CD4-positive, alpha-beta T cell treated with Interleukin-15 for 1 hour (primary cell): ENCODE data around the gene GLTPD2.

Experiments
- DNase-seq: peaks from one replicate; pipeline ENCODE4 v3.0.0-alpha.2; 2020

The GLTPD2 gene

DNA sequence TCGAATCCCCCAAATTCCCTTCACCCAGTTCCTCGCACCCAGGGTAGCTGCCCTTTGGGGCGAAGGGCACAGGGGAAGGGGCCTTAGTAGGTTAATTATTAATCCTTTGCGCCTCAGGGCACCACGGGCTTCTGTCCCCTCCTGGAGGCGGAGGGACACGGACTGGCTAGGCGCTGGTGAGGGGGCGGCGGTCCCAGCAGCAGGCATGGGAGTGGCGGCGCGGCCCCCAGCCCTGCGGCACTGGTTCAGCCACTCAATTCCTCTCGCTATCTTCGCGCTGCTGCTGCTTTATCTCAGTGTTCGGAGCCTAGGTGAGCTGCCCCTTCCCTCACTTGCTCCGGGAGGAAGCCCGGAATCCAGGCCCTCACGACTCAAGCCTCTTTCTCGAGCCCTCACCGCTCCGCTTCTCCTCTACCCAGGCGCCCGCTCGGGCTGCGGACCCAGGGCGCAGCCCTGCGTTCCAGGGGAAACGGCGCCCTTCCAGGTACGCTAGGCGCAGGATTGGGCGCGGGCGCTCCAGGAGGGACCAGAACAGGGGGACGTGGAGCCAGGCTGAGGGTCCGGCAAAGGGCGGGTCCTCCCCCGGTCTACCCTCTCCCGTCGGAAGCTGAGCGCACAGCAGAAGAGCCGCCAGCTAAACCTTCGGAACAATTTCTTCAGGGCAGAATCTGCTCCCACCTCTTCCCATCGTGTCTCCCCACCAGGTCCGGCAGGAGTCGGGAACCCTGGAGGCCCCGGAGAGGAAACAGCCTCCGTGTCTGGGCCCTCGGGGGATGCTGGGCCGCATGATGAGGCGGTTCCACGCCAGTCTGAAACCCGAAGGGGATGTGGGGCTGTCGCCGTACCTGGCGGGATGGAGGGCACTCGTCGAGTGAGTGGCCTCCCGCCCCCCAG is at the start of gene GLTPD2:
Gene GLTPD2 (plus strand): TSS at position 158 of the 894 bp plus-strand sequence. CDS start 48 bp downstream, at position 206.
- no peak for DNase-seq

DNA sequence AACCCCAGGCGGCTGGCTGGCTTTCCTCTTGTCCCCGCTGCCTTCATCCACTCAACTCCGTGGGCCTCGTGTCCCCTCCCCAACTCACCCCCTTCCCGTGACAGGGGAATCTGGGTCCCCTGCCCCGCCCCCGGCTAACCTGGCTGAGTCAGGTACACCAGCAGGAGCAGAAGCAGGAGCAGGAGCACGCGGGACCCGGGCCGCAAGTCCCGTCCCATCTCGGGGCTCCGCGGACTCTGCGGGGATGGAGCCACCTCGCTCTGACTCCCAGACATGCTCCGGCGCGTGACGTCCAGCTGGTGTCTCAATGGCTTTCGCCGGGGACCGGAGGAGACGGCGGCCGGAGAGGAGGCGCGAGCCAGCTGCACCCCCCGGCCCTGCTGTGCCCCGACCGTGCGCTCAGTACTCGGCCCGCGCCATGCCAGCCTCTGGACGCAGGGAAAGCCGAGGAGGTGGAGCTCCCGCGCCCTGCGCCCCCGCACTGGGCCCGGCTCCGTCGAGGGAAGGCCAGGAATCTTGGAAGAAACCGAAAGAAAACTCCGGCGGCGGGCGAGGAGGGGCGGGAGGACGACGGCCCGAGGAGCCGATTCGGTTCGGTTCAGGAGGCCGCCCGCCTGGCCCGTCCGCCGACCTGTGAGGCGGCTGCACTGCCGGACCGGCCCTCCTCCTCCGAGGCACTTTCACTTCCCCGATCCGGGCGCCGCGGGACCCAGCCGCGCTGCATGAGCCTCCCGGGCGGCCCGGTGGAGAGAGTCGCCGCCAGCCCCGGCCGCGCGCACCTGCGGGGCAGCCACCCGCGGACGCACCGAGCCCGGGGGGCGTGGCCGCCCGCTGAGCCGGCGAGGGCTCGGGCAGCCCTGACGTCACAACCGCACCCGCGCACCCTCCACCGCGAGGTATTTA is 49.4 kb upstream of the GLTPD2 start, which contains the start of the genes CXCL16 and ZMYND15:
Gene CXCL16 (minus strand): TSS at position 807 of the 903 bp plus-strand sequence. CDS start 589 bp downstream, at position 218.
Gene ZMYND15 (plus strand): TSS at position 712 of the 903 bp plus-strand sequence. CDS start 716 bp downstream, outside the sequence.
- DNase-seq = peak; percentile 81

DNA sequence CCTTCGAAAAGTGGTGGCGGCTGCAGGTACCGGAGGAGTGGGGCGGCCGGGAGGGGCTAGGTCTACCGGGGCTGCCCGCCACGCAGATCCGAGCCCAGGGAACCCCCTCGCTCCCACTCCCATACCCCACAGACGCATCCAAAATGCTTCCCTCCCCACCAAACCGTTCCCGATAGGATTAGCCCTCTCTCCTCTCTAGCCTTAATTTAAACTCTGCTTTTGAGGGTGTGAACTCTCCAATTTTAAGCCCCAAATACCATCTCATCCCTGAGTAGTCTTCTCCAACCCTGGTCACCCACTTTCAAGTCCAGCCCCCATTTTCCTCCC is 48.8 kb upstream of the GLTPD2 start:
- no peak for DNase-seq

DNA sequence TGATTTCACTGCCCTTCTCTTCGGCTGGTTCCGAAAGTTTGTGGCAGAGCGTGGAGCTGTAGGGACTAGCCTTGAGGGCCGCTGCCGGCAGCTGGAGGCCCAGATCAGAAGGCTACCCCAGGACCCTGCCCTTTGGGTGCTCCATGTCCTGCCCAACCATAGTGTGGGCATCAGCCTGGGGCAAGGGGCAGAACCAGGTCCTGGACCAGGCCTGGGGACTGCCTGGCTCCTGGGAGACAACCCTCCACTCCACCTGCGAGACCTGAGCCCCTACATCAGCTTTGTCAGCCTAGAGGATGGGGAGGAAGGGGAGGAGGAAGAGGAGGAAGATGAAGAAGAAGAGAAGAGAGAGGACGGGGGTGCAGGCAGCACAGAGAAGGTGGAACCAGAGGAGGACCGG is 48.2 kb upstream of the GLTPD2 start:
- DNase-seq = no peak

DNA sequence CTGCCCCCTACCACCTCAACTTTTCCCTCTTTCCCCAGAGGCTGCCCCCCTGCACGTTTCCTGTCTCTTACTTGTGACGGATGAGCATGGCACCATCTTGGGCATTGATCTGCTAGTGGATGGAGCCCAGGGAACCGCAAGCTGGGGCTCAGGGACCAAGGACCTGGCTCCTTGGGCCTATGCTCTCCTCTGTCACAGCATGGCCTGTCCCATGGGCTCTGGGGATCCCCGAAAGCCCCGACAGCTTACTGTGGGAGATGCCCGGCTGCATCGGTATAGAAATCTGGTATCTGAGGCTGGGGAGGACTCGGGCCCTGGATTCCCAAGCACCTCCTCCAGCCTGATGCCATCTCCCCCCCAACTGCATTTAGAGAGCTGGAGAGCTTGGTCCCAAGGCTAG is 47.2 kb upstream of the GLTPD2 start:
- DNase-seq = no peak

DNA sequence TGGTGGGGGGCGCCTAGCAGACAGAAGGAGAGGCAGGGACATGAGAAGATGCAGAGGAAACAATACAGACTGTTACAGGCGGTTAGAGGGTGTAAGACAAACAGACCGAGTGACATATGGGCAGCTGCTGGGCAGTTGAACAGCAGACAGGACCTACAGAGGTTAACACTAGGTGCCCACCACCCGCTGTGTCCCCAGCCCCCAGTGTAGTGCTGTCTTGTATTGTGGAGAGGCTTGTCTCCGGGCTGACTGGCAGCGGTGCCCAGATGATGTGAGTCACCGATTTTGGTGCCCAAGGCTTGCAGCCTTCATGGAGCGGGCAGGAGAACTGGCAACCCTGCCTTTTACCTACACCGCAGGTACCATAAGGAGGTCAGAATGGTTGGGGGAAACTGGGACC is 46.6 kb upstream of the GLTPD2 start:
- no peak for DNase-seq

DNA sequence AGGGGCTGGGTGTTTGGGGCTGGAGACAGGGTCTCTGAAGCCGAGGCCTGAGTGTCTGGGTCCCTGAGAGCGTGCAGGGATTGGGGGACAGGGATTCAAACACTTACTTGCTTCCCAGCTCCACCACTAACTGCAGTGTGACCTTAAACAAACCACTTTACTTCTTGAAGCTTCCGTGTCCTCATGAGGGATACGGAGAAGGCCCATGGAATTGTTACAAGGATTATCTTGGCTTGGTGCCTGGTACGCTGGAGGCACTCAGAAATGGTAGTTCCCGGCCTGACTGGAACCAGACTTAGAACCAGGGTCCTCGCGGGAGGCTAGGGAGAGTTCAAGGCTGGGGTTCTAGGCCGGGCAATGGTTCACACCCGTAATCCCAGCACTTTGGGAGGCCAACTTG is 46.1 kb upstream of the GLTPD2 start:
- no peak for DNase-seq

DNA sequence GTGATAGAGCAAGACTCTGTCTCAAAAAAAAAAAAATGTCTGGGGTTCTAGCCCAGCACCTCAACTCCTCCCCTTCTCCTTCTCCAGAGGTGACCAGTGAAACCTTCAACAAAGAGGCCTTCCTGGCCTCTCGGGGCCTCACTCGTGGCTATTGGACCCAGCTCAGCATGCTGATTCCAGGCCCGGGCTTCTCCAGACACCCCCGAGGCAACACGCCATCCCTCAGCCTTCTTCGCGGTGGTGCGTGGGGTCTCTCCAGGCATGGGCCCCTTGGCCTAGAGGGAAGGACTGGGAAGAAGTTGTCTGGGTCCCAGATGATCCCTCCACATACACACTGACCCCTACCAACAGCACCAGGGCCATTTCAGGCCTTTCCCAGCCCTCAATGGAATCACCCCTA is 45.5 kb upstream of the GLTPD2 start:
- DNase-seq = no peak

DNA sequence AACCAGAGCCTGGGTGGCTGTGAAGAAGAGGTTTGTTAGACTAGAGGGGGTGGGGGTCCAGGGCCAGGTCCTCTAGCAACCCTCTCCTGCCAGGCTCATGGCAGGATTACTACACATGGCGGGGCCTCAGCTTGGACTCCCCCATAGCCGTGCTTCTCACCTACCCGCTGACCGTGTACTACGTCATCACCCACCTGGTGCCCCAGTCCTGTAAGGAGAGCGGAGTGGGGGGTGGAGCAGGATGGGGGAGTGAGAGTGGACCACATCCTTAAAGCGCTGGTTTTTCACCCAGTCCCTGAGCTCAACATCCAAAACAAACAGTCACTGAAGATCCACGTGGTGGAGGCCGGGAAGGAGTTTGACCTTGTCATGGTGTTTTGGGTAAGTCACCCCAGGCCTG is 44.9 kb upstream of the GLTPD2 start:
- DNase-seq = no peak

DNA sequence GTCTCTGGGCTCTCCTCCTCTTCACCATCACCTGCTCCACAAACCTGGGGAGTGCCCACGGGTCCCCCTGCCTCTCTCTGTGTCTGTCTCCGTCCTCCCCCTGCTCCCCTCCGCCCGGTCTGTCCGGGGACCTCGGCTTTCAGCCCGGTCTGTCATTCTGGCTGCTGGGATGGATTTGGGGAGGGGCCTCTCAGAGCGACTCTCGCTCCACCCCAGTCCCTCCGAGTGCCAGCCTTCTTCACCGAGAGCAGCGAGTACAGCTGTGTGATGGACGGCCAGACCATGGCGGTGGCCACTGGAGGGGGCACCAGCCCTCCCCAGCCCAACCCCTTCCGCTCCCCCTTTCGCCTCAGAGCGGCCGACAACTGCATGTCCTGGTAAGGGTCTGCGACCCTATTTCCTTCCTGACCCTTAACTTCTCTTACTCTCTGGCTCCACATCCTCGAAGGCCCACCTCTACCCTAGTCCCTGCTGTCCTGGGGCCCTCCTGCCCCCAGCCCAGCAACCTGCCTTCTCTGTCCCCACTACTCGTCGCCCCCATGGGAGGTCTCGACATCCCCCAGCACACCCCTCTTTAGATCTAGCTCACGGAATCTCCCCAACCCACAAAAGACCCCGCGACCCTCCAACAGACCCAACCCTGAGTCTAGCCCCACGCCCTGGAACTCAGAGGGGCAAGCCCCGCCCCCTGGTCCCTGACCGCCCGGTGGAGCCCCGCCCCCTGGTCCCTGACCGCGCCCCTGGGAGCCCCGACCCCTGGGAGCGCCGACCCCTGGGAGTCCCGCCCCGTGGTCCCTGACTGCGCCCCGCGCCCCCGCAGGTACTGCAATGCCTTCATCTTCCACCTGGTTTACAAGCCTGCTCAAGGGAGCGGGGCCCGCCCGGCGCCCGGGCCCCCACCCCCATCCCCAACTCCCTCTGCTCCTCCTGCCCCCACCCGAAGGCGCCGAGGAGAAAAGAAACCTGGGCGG is 43.5 kb upstream of the GLTPD2 start:
- no peak for DNase-seq

DNA sequence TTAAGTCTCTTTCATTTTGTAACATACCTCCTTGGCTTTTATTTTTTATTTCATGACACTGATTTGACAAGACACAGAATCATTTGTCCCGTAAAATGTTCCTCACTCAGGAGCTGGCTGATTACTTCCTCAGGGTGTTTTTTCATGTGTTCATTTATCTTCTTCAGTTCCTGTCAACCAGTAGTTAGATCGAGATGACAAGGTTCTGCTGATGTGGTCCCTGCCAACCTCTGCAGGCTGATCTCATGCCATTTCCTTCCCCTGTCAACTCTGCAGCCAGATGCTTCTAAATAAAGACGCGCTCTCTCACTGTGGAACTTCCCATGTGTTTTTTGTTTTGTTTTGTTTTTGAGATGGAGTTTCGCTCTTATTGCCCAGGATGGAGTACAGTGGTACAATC is 40.9 kb upstream of the GLTPD2 start:
- DNase-seq = peak; percentile 64

DNA sequence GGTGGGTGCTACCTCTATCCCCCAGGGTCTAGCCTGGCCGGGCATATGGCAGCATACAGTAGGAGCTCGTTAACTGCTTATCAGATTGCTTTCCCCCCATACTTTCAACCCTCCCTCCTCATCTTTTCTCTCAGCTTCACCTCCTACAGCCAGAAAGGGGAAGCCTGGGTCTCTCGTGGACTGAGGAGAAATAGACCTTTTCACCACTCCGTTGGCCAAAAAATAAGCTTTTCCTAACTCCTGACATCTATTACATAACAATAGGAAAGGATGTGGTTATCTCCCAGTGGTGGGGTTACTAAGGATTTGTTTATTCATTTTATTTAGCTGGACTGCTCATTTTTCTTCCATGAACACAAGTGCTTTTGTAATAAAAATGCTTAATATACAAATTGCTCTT is 40.1 kb upstream of the GLTPD2 start:
- DNase-seq = no peak

DNA sequence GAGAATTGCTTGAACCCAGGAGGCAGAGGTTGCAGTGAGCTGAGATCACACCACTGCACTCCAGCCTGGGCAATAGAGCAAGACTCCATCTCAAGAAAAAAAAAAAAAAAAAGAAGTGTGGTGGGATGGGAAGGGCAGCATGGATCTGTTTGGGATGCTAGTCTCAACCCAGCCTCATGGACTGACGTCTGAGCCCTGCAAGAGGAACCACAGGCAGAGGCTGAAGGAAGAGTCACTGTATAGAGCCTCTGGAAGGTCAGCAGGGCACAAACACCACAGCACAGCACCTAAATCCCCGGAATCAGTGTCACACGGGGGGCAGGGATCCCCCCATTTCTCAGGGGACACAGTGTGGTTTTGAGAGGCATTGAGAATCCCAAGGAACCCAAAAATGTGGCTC is 38.2 kb upstream of the GLTPD2 start:
- no peak for DNase-seq

DNA sequence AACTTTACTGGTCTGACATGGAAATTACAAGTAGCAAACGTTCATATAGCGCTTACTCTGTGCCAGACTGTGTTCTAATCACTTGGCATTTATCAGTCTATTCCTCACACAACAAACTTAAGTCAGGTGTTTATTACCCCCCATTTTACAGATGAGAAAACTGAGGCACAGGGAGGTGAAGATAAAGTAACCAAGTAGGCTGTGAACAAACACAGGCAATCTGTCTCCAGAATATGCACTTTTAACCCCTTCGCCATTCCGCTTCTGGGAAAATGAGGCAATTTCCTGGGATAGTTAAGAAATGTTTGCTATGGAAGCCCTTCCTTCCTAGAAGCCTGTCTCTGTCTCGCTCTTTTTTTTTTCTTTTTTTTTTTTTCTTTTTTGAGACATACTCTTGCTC is 36.8 kb upstream of the GLTPD2 start:
- no peak for DNase-seq

DNA sequence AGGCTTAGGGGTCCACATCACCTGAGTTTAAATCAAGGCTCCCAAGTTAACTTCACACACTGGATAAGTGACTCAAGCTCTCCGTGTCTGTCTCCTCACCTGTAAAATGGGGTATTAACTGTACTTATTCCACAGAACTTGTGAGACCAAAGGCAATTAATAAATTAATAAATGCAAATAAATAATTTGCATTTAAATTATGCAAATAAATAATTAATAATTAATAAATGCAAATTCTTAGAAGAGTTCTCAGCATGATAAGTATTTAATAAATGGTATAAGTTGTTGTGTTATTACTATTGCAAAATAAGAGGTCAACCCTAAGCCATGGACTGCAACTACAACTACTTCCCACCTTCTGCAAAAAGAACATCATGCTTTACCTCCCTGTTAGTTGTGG is 35.4 kb upstream of the GLTPD2 start:
- DNase-seq = no peak

DNA sequence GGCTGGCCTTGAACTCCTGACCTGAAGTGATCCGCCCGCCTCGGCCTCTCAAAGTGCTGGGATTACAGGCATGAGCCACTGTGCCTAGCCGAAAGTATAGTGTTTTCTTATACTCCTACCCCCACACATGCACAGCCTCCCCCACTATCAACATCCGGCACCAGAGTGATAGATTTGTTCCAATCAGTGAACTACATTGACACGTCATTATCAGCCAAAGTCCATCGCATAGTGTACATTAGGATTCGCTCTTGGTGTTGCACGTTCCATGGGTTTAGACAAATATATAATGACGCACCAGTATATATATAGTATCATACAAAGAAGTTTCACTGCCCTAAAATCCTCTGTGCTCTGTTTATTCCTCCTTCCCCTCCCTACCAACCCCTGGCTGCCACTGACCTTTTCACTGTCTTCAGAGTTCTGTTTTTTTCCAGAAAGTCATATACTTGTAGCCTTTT is 29.0 kb upstream of the GLTPD2 start:
- peak; percentile 39 for DNase-seq

DNA sequence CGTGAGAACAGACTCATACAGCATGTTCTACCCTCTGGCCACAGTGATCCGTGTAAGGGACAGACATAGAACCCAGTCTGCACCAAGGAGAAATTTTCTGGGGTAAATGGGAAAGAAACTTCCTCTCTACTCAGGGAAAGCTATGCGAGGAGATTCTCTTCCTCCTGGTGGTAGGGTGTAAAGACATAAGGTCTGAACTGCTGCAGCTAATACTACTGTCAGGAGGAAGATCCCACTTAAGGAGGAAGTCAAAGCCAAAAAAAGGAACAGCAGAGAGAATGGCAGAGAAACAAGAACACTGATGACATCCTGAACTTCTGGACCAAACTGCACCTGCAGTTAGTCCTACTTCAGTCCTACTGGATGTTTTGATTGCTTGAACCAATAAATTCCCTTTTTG is 24.2 kb upstream of the GLTPD2 start:
- DNase-seq = no peak

DNA sequence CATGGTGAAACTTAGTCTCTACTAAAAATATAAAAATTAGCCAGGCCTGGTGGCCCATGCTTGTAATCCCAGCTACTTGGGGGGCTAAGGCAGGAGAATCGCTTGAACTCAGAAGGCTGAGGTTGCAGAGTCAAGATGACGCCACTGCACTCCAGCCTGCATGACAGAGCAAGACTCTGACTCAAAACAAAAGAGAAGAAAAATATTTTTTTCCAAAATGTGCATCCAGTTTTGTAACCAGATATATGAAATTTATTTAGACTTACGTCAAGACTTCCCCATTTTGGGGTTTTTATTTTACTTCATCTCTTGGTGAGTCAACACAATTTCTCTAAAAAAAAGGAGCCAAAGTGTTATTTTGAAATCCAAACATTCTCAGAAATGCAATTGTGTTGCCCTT is 22.6 kb upstream of the GLTPD2 start:
- peak; percentile 67 for DNase-seq

DNA sequence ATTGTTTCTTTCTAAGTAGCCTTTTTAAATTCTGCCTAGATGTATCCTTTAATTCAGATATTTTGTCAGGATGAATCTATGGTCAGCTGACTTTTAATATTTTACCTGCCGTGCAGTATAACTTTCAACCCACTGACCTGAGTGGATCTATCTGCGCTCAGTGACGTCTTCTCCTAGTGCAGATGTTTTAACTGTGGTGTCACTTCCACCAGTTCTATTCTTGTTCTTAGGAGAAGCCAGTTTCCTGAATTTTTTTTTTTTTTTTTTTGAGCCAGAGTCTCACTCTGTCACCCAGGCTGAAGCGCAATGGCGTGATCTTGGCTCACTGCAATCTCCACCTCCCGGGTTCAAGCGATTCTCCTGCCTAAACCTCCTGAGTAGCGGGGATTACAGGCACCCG is 22.0 kb upstream of the GLTPD2 start:
- no peak for DNase-seq

DNA sequence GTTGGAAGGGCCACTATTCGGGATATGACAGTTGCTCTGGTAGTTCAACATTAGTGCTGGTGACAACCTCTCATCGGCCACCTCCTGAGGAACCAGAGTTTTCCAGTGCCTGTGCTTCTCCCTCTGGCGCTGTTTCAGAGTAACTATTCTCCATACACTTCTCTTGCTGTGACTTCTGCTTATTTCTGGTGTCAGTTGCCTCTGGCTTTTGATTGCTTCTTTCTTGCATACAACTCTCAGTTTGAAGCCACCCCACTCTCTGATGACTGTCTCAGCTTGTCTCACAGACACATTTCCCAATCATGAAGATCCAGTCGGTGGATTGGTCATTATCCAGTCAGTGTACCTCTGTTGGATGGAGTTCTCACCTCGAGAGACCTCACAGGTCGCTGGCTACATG is 20.5 kb upstream of the GLTPD2 start:
- peak; percentile 35 for DNase-seq

DNA sequence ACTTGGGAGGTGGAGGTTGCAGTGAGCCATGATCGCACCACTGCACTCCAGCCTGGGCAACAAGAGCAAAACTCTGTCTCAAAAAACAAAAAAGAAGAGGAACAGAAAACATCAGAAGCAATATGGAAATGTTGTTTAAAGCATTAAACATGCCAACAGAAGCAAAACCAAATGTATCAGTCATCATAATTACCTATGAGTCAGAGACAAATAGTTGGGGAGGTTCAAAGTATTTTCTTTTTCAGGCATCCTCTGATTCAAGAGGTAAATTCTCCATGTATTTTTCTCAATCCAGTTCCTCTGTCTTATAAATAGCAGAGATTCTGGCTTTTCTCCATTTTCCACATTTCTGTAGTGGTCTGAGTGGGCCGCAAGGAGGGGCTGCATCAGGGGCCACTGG is 19.1 kb upstream of the GLTPD2 start:
- no peak for DNase-seq

DNA sequence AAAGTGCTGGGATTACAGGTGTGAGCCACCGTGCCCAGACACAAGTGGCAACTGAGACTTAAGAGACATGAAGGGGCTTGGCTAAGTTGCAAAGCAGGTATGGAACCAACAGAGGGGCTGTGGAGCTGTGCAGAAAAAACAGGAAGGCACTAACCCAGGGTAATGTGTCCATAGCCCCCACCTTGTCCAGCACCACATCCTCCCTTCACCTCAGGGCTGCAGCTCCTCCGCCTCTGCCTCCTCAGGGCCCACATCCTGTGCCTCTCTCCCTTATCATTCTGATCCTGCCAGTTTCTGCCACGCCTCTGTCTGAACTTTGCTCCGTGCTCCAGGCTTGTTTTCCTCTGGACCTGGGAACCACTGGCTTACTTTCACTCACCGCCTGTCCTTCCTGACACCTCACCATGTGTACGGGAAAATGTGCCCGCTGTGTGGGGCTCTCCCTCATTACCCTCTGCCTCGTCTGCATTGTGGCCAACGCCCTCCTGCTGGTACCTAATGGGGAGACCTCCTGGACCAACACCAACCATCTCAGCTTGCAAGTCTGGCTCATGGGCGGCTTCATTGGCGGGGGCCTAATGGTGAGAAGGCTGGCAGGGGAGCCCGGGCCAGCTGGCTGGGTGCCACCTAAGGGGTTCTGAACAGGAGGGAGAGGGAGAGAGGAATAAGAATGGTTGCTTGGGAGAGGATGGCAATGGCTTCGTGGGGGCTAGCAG is 17.1 kb upstream of the GLTPD2 start, which contains the start of gene TM4SF5:
Gene TM4SF5 (plus strand): TSS at position 368 of the 716 bp plus-strand sequence. CDS start 37 bp downstream, at position 405.
- no peak for DNase-seq
